T-helper 17 cell (primary cell): ENCODE results near the gene TTC7B. TPM values are rescaled to one million over a fixed set of nuclear protein-coding genes. Genes with fewer than 3 reads are reported as not detected.

ENCODE experiments used
- ATAC-seq: fragments of 150-1000 bp; cut with Tn5 transposase; 2 replicates; pipeline ENCODE4 v1.10.0; 2021; ENCODE audit warnings: mild to moderate bottlenecking, moderate library complexity
- DNase-seq, 3 donors: peaks; one replicate each; pipeline versions ENCODE4 v3.0.0 to v3.0.0-alpha.2; 2020 to 2021
- H3K9me3 ChIP-seq: one replicate; pipeline ENCODE4 v1.7.0; 2013; ENCODE audit warnings: low read length, mild to moderate bottlenecking; ENCODE audit not compliant: control insufficient read depth, poor library complexity, severe bottlenecking
- H3K27ac Mint-ChIP-seq: one replicate; pipeline ENCODE4 v1.8.0; 2022; ENCODE audit warnings: mild to moderate bottlenecking, moderate library complexity, mixed read lengths
- H3K27me3 Mint-ChIP-seq: one replicate; pipeline ENCODE4 v1.8.0; 2022; ENCODE audit warnings: mixed read lengths
- H3K36me3 Mint-ChIP-seq: one replicate; pipeline ENCODE4 v1.8.0; 2022; ENCODE audit warnings: low read depth, mixed read lengths
- H3K4me1 Mint-ChIP-seq: one replicate; pipeline ENCODE4 v1.8.0; 2022; ENCODE audit warnings: mild to moderate bottlenecking, mixed read lengths
- H3K4me3 Mint-ChIP-seq: one replicate; pipeline ENCODE4 v1.8.0; 2022; ENCODE audit warnings: mild to moderate bottlenecking, moderate library complexity, mixed read lengths
- total RNA-seq, 4 donors: library from RNA in 2 of 4; stranded (reverse) in 2 of 4; gene quantifications; one replicate each; pipeline ENCODE4 v1.2.3 and lab custom pipeline; 2022 to 2026

TTC7B gene
- total RNA-seq, 2 donors from 2014 or later: 2.5 to 28.3 TPM

GRCh38 chr14:90507428-90507827, 308.8 kb downstream of the TTC7B start:
- DNase-seq (no peak), ATAC-seq (no peak)
- Mint-ChIP-seq H3K4me3 (no peak overlapping the region), H3K27me3 (peaks cover 34% of the 10 kb centered on the region), H3K4me1 (peaks cover 2% of the 10 kb centered on the region), H3K27ac (no peak overlapping the region), H3K36me3 (no peaks in the 10 kb centered on the region)
- no peaks in the 10 kb centered on the region for H3K9me3 ChIP-seq

- ATAC-seq (no peak), DNase-seq (no peak)
- Mint-ChIP-seq H3K4me1 (peaks cover 2% of the 10 kb centered on the region), H3K4me3 (no peak overlapping the region), H3K36me3 (no peaks in the 10 kb centered on the region), H3K27me3 (peaks cover 38% of the 10 kb centered on the region), H3K27ac (no peak overlapping the region)
- H3K9me3 ChIP-seq: no peaks in the 10 kb centered on the region
These were observed 309.5 kb downstream of the TTC7B start for GRCh38 chr14:90506748-90507147.

- H3K4me3 Mint-ChIP-seq: no peak overlapping the region
- H3K36me3 Mint-ChIP-seq: no peaks in the 10 kb centered on the region
- H3K27ac Mint-ChIP-seq: no peak overlapping the region
- ATAC-seq (no peak), DNase-seq (no peak)
- peaks cover 30% of the 10 kb centered on the region for H3K27me3 Mint-ChIP-seq
- no peaks in the 10 kb centered on the region for H3K9me3 ChIP-seq
- peaks cover 4% of the 10 kb centered on the region for H3K4me1 Mint-ChIP-seq
These were observed 310.7 kb downstream of the TTC7B start for GRCh38 chr14:90505531-90505930.

GRCh38 chr14:90504643-90505042, 311.6 kb downstream of the TTC7B start:
- Mint-ChIP-seq H3K27me3 (peaks cover 26% of the 10 kb centered on the region), H3K27ac (no peak overlapping the region), H3K36me3 (no peaks in the 10 kb centered on the region), H3K4me1 (peaks cover 5% of the 10 kb centered on the region), H3K4me3 (no peak overlapping the region)
- no peaks in the 10 kb centered on the region for H3K9me3 ChIP-seq
- DNase-seq: no peak
- ATAC-seq: no peak

- H3K27me3 Mint-ChIP-seq: peaks cover 25% of the 10 kb centered on the region
- H3K4me3 Mint-ChIP-seq: no peak overlapping the region
- peaks cover 2% of the 10 kb centered on the region for H3K36me3 Mint-ChIP-seq
- no peak overlapping the region for H3K27ac Mint-ChIP-seq
- peaks cover 3% of the 10 kb centered on the region for H3K4me1 Mint-ChIP-seq
- no peaks in the 10 kb centered on the region for H3K9me3 ChIP-seq
- DNase-seq (no peak), ATAC-seq (no peak)
These were observed 312.6 kb downstream of the TTC7B start for GRCh38 chr14:90503582-90503981.

- peaks cover 3% of the 10 kb centered on the region for H3K4me1 Mint-ChIP-seq
- no peak overlapping the region for H3K4me3 Mint-ChIP-seq
- no peak overlapping the region for H3K27ac Mint-ChIP-seq
- no peaks in the 10 kb centered on the region for H3K9me3 ChIP-seq
- peaks cover 2% of the 10 kb centered on the region for H3K36me3 Mint-ChIP-seq
- ATAC-seq (no peak), DNase-seq (no peak)
- H3K27me3 Mint-ChIP-seq: peaks cover 22% of the 10 kb centered on the region
These were observed 313.5 kb downstream of the TTC7B start for GRCh38 chr14:90502760-90503159.

GRCh38 chr14:90500665-90501370, 315.4 kb downstream of the TTC7B start:
- Mint-ChIP-seq H3K27ac (no peak overlapping the region), H3K36me3 (peaks cover 2% of the 10 kb centered on the region), H3K4me1 (peaks cover 3% of the 10 kb centered on the region), H3K4me3 (no peak overlapping the region), H3K27me3 (peaks cover 21% of the 10 kb centered on the region)
- no peak for DNase-seq
- no peak for ATAC-seq
- H3K9me3 ChIP-seq: no peaks in the 10 kb centered on the region

- Mint-ChIP-seq H3K27me3 (peaks cover 21% of the 10 kb centered on the region), H3K4me3 (no peak overlapping the region), H3K4me1 (peaks cover 3% of the 10 kb centered on the region), H3K36me3 (peaks cover 2% of the 10 kb centered on the region), H3K27ac (no peak overlapping the region)
- no peaks in the 10 kb centered on the region for H3K9me3 ChIP-seq
- no peak for ATAC-seq
- no peak for DNase-seq
These were observed 316.1 kb downstream of the TTC7B start for GRCh38 chr14:90499908-90500664.

GRCh38 chr14:90499121-90499520, 317.1 kb downstream of the TTC7B start:
- Mint-ChIP-seq H3K27me3 (peaks cover 21% of the 10 kb centered on the region), H3K27ac (no peak overlapping the region), H3K4me3 (no peak overlapping the region), H3K36me3 (peaks cover 2% of the 10 kb centered on the region), H3K4me1 (peaks cover 5% of the 10 kb centered on the region)
- no peaks in the 10 kb centered on the region for H3K9me3 ChIP-seq
- no peak for ATAC-seq
- DNase-seq: no peak

- Mint-ChIP-seq H3K4me3 (no peak overlapping the region), H3K27ac (no peak overlapping the region), H3K36me3 (peaks cover 2% of the 10 kb centered on the region), H3K27me3 (peaks cover 21% of the 10 kb centered on the region), H3K4me1 (peaks cover 5% of the 10 kb centered on the region)
- ATAC-seq (no peak), DNase-seq (no peak)
- no peaks in the 10 kb centered on the region for H3K9me3 ChIP-seq
These were observed 318.0 kb downstream of the TTC7B start for GRCh38 chr14:90498198-90498597.

- DNase-seq (no peak), ATAC-seq (no peak)
- Mint-ChIP-seq H3K27ac (no peak overlapping the region), H3K4me1 (peaks cover 5% of the 10 kb centered on the region), H3K4me3 (no peak overlapping the region), H3K27me3 (peaks cover 21% of the 10 kb centered on the region), H3K36me3 (peaks cover 2% of the 10 kb centered on the region)
- H3K9me3 ChIP-seq: no peaks in the 10 kb centered on the region
These were observed 319.9 kb downstream of the TTC7B start for GRCh38 chr14:90496379-90496778.

- Mint-ChIP-seq H3K4me3 (no peak overlapping the region), H3K4me1 (peaks cover 4% of the 10 kb centered on the region), H3K27me3 (peaks cover 21% of the 10 kb centered on the region), H3K36me3 (peaks cover 4% of the 10 kb centered on the region), H3K27ac (no peak overlapping the region)
- no peaks in the 10 kb centered on the region for H3K9me3 ChIP-seq
- DNase-seq (peak in 1 of 3 donors; percentile 31), ATAC-seq (peak; percentile 52)
These were observed 320.6 kb downstream of the TTC7B start for GRCh38 chr14:90495357-90496276.

- Mint-ChIP-seq H3K4me3 (no peak overlapping the region), H3K27me3 (peaks cover 9% of the 10 kb centered on the region), H3K36me3 (peaks cover 2% of the 10 kb centered on the region), H3K27ac (no peak overlapping the region), H3K4me1 (peaks cover 2% of the 10 kb centered on the region)
- H3K9me3 ChIP-seq: no peaks in the 10 kb centered on the region
- DNase-seq (no peak), ATAC-seq (no peak)
These were observed 324.2 kb downstream of the TTC7B start for GRCh38 chr14:90491911-90492531.
